NCI-H2196 treated with DMSO at 0.1 percent for 48 hours (cell line): ENCODE measurements around the gene MGST3.
A peak's percentile ranks its signal among the peaks of the same experiment; 100 is the strongest.
"Not testable (repeated sequence)": the region's sequence is repeated elsewhere in the genome, so short reads cannot be mapped to it uniquely, and the experiment has no call there.

Experiments
- DNase-seq: peaks from one replicate; lab custom pipeline; 2025; ENCODE audit not compliant: unreplicated experiment; lab: John Stamatoyannopoulos, UW

MGST3 gene

GRCh38 chr1:165630629-165631341, at the start of gene MGST3:
TSS of gene MGST3 (plus strand) at chr1:165631234. CDS start at chr1:165649848, 18,614 bp downstream.
- peak; percentile 94 for DNase-seq

DNA sequence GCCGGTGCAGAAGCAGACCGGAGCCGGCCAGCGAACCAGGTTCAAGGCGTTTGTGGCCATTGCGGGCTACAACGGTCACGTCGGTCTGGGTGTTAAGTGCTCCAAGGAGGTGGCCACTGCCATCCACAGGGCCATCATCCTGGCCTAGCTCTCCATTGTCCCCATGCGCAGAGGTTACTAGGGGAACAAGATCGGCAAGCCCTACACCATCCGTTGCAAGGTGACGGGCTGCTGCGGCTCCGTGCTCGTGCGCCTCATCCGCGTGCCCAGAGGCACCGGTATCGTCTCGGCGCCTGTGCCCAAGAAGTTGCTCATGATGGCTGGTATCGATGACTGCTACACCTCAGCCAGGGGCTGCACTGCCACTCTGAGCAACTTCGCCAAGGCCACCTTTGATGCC, 49.1 kb upstream of the MGST3 start:
- no peak for DNase-seq

DNA sequence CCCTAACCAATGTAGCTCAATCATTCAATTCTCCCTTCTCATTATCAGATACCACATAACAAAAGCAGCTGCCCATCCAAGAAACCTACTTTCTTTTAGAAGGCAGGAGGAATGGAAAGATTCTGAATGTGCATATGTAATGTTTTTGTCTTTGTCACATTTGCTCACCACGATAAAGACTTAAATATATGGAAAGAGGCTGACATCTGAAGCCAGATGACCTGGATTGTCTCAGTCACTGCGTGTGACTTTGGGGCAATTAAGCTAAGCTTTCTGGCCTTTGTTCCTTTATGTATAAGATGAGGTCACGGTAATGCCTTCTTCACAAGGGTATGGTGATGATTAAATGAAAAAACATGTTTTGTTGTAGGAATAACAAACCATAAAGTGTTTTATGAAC, 44.6 kb upstream of the MGST3 start:
- no peak for DNase-seq

DNA sequence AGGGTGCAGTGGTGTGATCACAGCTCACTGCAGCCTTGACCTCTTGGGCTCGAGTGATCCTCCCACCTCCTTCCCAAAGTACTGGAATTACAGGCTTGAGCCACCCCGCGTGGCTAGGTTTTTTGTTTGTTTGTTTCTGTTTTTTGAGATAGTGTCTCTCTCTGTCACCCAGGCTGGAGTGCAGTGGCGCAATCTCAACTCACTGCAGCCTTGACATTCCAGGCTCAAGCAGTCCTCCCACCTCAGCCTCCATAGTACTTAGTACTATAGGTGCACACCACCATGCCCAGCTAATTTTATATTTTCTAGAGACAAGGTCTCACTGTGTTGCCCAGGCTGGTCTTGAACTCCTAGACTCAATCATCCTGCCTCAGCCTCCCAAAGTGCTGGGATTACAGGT, 39.6 kb upstream of the MGST3 start:
- DNase-seq: not testable (repeated sequence)

DNA sequence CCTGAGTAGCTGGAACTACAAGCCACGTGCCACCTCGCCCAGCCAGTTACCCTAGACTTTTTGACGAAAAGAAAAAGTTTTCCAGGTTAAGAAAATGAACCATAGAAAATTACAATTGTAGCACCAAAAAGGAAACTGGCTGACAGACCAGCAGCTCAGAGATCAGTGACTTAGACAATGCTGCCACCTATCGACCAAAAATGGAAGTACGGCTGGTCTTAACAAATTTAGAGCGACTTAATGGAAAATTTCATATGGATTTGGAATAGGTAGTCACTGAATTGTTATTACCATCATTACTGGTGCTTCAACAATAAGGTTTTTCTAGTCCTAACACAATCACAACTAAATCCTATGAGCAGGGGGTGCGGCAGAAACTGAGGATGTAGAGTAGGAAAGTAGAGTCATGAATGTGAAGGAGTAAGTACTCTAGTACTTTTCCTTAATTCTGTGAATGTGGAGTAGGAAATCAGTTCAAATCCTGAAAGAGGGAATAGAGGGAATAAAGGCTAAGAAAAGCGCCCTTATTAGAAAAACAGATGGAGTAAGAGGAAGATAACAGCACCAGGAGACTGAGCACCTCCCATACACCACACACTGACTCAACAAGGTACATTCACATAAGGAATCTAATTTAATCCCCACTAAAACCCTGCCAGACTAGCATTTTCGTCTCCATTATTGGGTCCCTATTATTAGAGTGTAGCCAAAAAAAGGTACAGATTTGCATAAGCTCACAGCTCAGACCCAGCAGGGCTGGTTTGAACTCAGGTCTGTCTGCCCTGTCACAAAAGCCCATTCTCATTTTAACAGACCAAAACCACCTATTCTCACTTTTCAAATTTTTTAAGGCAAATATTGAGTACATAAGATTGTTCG, 37.9 kb upstream of the MGST3 start:
- DNase-seq: no peak

GRCh38 chr1:165595246-165595938, 35.6 kb upstream of the MGST3 start:
- DNase-seq: no peak

GRCh38 chr1:165597883-165598675, 33.0 kb upstream of the MGST3 start:
- peak; percentile 94 for DNase-seq

GRCh38 chr1:165598676-165599059, 32.4 kb upstream of the MGST3 start:
- no peak for DNase-seq

GRCh38 chr1:165600793-165601192, 30.2 kb upstream of the MGST3 start:
- no peak for DNase-seq

- no peak for DNase-seq
Measured at GRCh38 chr1:165603810-165604209, 27.2 kb upstream of the MGST3 start.

GRCh38 chr1:165605246-165605645, 25.8 kb upstream of the MGST3 start:
- DNase-seq: no peak

GRCh38 chr1:165606676-165607075, 24.4 kb upstream of the MGST3 start:
- not testable (repeated sequence) for DNase-seq

DNA sequence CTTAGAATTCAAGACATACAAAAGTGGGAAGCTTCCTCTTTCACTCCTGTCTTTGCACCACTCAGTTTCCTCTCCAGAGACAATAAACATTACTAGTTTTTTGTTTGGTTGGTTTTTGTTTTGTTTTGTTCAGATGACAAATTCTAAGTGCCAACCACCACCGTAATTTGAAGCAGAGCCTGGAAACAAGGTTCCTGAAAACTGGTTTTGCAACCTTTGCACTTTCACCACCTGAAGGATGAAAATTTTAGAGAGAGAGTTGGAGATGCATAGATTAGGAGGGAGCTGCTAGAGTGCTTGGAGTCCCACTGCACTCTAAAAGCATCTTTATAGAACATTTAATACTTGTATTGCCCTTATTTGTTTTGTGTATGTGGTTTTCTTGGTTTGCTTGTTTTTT, 20.2 kb upstream of the MGST3 start:
- no peak for DNase-seq

GRCh38 chr1:165612062-165612461, 19.0 kb upstream of the MGST3 start:
- DNase-seq: no peak

DNA sequence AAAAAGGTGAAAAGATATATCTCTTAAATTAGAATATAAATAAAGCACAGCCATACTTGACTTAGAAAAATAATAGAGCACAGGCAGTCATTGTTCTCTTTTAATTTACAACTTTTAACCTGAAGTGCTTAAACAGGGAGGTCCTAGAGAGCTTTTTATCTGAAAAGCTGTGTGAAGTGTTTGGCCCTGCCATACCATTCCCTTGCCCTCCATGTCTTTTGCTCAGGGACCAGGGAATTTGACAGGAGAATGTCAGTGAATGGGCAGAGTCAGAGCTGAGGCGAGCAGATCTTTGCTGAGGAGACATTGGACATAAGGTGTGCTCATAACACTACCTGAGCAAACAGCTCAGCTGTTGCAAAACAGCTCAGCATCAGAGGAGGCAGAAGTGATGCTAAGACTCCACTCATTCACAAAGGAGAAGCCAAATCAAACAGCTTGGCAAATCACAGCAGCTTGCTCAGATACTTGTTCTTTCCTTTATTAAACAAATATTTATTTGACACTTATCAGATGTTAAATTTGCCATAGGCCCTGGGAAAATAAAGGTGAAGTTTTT, 14.9 kb upstream of the MGST3 start:
- no peak for DNase-seq

DNA sequence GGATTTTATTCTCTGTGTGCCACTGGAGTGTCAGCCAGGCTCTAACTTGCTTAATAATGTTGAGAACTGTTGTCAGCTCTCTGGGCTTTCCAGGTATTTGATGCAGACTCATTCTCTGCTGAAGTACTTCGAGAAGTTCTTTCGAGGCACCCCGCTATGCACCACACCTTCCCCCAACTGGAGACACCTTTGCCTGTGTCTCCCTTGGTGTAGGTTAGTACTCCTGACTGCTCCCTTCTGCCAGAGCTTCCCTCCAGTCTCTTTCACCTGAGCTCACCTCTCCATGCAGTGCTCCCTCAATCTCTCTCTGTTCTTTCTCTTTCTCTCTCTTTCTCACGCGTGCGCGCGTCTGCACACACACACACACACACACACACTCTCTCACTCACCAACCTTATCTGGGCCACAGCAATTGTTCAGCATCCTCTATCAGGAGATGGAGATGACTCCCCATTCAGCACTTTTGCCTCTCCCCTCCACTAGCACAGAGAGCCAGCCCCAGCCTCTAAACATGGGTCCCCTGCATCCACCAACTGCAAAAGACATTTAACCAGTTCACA, 14.0 kb upstream of the MGST3 start:
- no peak for DNase-seq

GRCh38 chr1:165619647-165620151, 11.3 kb upstream of the MGST3 start:
- no peak for DNase-seq

- DNase-seq: no peak
Measured at GRCh38 chr1:165623624-165624023, 7.4 kb upstream of the MGST3 start.

DNA sequence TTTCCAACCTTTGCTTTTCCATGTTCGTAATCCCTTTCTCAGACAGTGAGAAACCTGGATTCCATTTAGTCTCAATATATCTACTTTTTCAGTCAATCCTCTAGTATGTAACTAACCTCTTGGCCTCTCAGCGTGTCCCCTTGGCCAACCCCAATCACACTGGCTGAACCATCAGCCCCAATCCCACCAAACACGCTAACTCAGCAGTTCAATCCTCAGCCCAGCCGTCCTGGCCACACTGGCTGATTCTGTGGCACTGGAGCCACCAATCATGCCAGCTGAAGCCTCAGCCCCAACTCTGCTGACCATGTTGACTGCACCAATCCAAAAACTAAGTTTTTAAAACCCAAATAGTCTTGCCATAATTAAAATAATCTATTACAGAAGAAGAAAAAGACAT, 6.6 kb upstream of the MGST3 start:
- no peak for DNase-seq
